ENCODE data around the gene DGCR2. TPM values are rescaled to one million over a fixed set of nuclear protein-coding genes. Genes with fewer than 3 reads are reported as not detected.
"Not testable (repeated sequence)": the region's sequence is repeated elsewhere in the genome, so short reads cannot be mapped to it uniquely, and the experiment has no call there.

DGCR2 gene
- total RNA-seq, 1 donor from 2014 or later = 39.5 TPM

GRCh38 chr22:19080853-19081252, 41.4 kb downstream of the DGCR2 start:
- no peak for DNase-seq

DNA sequence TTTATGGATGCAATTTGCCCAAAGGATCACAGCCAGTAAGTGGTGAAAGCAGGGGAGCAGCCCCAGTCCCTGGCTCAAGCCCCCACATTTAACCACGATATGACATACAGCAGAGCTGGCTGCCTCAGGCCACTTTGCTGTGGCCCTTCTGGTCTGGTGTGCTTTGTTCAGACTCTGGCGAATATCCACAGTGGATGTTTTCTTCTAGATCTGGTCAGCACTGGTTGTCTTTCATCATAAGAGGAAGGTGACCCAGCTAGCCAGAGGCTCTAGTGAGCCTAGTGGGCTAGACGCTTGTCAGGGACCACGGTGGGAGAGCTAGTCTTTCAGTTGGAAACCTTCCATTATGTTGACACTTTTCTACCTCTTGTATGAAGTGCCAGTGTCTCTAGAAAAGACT, 42.5 kb downstream of the DGCR2 start:
- no peak for DNase-seq

- DNase-seq = no peak
These were observed 46.8 kb downstream of the DGCR2 start for GRCh38 chr22:19075404-19075803.

DNA sequence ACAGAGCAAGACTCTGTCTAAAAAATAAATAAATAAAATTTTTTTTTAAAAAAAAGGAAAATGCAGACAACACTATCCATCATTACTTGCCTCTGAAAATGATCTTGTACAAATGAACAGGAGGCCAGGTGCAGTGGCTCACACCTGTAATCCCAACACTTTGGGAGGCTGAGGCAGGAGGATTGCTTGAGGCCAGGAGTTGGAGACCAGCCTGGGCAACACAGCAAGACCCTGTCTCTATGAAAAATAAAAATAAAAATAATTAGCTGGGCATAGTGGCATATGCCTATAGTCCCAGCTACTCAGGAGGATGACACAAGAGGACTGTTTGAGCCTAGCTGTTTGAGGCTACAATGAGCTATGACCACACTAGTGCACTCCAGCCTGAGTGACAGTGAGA, 49.4 kb downstream of the DGCR2 start:
- DNase-seq = not testable (repeated sequence)

DNA sequence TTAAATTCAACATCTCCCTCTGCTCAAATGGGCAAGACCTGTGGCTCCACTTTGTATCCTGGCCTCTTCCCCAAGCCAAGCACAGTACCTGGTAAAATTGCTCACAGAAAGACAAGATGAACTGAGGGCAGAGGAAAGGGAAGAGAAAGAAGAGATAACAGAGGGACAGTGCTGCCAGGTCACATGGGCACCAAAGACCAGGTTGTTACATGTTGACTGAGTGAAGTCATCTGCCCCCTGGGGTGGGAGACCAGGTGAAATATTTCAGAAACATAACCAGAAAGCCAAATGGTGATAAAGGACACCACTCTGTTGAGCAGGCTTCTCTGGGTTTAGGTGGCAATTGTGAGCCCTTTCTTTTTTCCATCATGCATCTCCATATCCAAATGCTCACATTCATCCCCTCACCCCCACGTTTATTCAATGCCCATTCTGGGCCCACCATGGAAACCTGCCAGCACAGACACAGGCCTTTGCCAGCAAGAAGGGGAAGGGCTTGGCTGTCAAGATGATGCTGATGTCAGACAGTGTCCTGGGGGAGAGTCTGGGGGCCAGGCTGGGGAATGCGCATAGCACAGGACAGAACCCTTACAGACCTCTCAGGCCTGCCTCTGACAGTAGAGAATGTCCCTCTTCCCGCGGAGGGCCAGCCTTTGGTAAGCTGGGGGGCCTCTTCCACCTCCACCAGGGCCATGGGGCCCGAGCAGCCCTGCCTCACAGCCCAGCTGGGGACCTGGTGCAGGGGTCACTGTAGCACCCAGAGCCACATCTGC, 51.6 kb downstream of the DGCR2 start:
- no peak for DNase-seq

- DNase-seq = no peak
These were observed 52.8 kb downstream of the DGCR2 start for GRCh38 chr22:19069451-19069850.

GRCh38 chr22:19068784-19069271, 53.4 kb downstream of the DGCR2 start:
- DNase-seq = no peak

GRCh38 chr22:19067696-19068348, 54.4 kb downstream of the DGCR2 start:
- no peak for DNase-seq

- DNase-seq = no peak
These were observed 55.5 kb downstream of the DGCR2 start for GRCh38 chr22:19066531-19067271.

DNA sequence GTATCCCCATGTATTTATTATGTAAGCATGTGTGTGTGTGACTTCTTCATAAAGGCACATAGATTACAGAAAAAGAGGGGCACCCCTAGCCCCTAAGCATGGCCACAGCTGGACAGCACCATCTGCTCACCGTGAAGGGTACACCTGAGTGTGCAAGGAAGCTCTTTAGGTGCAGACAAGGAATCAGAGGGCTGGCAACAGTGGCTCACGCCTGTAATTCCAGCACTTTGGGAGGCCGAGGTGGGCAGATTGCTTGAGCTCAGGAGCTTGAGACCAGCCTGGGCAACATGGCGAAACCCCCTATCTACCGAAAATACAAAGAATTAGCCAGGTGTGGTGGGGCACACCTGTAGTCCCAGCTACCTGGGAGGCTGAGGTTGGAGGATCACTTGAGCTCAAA, 56.3 kb downstream of the DGCR2 start:
- no peak for DNase-seq

- no peak for DNase-seq
These were observed 56.8 kb downstream of the DGCR2 start for GRCh38 chr22:19065298-19065859.

- DNase-seq = no peak
These were observed 57.7 kb downstream of the DGCR2 start for GRCh38 chr22:19064354-19065054.

- DNase-seq = no peak
These were observed 58.4 kb downstream of the DGCR2 start for GRCh38 chr22:19063581-19064353.

GRCh38 chr22:19062943-19063308, 59.3 kb downstream of the DGCR2 start:
- DNase-seq = no peak

DNA sequence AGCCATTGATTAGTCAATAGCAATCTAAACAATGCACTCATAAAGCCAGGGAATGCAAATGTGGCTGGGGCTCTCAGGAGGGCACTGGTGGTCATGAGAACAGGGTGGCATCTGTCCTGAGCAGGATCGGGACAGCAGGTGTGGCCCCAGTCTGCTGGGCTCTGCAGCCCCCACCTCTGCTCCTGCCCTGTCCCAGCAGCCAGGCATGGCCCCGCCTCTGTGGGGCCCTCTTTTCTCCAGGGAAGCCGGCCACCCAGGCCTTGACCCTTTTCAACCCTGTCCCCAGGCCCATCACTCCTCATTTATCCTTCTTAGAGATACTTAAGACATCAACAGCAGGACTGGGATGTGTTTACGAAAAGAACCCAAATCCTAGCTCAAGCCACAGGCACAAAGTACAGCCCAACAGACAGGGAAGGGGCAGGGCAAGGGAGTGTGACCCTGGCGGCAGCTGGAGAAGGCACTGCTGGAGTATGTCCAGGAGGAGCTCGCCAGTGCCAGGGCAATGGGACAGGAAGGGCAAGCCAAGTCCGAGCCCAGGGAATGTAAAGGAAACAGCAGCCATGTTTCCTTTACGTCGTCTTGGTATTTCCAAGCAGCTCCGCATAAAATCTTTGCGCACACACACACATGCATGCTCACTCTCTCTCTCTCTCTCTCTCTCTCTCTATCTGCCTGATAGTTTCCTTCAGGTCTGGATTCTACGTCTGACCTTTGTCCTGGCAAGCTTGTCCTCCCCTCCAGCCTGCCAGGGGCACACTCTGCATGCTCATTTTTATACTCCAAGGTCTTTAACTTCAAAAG, 59.9 kb downstream of the DGCR2 start:
- DNase-seq = no peak

GRCh38 chr22:19061471-19062138, 60.6 kb downstream of the DGCR2 start:
- no peak for DNase-seq

DNA sequence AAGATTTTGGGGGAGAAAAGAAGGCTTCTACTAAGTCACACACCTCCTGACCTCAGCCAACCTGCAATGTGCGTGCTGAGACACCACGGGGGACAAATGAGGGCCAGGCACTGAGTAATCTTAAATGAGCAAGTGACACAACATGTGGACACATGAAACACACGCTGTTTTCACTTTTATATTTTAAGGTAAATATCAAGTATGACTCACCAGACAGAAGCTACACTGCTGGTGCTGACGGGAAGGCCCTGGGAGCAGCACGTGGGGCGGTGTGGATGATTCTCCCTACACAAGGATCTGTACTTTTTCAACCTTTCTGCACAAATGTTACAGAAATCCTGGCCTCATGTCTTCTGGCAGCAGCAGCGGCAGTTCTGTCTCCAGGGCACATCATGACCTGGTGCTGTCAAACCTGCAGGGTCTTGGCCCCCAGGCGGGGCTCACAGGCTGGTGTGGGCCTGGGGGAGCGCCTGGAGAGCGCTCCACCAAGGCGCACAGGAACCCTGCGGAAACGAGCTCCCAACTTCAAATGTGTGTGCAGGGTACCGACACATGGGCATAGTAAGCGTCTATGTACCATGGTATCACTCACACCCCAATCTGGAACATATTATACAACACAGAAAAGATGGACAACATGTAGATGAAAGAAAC, 61.7 kb downstream of the DGCR2 start:
- DNase-seq = no peak

GRCh38 chr22:19059481-19060278, 62.5 kb downstream of the DGCR2 start:
- no peak for DNase-seq

All from skin of body (tissue), 2 donors.